T47D (cell line): Measurements from ENCODE around the gene CRIM1.

ENCODE experiments used
- DNase-seq, 2 experiments: peaks; one replicate each; pipeline versions ENCODE4 v3.0.0 to v3.0.0-alpha.2; 2011 to 2012; ENCODE audit warnings: low read depth in 1 of 2, low spot score in 1 of 2
- JUND ChIP-seq: IDR thresholded peaks from 2 replicates; pipeline ENCODE4 v1.6.1; 2012; ENCODE audit warnings: low read depth
- in situ Hi-C: cut with HindIII; loops from 2 replicates; pipeline ENCODE4 v1.10.0; 2016; ENCODE audit warnings: low sequenced_read_pairs, low pct_unique_long_range_greater_than_20kb

CRIM1 gene

GRCh38 chr2:36597532-36598377 lies 242.2 kb downstream of the CRIM1 start, which contains the start of gene FEZ2:
FEZ2 (minus strand) TSS chr2:36598168; CDS start chr2:36598142, 26 bp downstream.
- TF ChIP-seq JUND = no peak
- peak; percentile 44 to 78 for DNase-seq
- in situ Hi-C loops = no loop called here
